ENCODE data around the gene MSMP.

- TF ChIP-seq CTCF (conservative IDR thresholded peaks at IDR 0.05) (no peak), EZH2 (IDR thresholded peaks at IDR 0.05; ENCODE audit: low read depth) (no peak)
Measured at GRCh38 chr9:35738924-35739323, 15.2 kb downstream of the MSMP start.

All from PC-9 (cell line).